Hepatocyte (in vitro differentiated cells): Measurements from ENCODE around the gene METTL24. TPM values are rescaled to one million over a fixed set of nuclear protein-coding genes. Genes with fewer than 3 reads are reported as not detected.
A peak's percentile ranks its signal among the peaks of the same experiment; 100 is the strongest.

Experiments
- DNase-seq: peaks from one replicate; pipeline ENCODE4 v3.0.0-alpha.2; 2016; ENCODE audit warnings: low spot score
- H2AFZ ChIP-seq: fragments of 200-600 bp; sonication (generic); 2 replicates; pipeline ENCODE4 v1.6.0; 2016; ENCODE audit warnings: antibody characterized with exemption, mild to moderate bottlenecking
- H3K27ac ChIP-seq: fragments of 200-600 bp; sonication (generic); 2 replicates; pipeline ENCODE4 v1.5.1; 2016; ENCODE audit warnings: mild to moderate bottlenecking
- H3K27me3 ChIP-seq: fragments of 200-600 bp; sonication (generic); 2 replicates; pipeline ENCODE4 v1.6.1; 2016
- H3K36me3 ChIP-seq: fragments of 200-600 bp; sonication (generic); replicated peaks from 2 replicates; pipeline ENCODE4 v1.5.1; 2016; ENCODE audit warnings: low read depth; ENCODE audit not compliant: insufficient read depth
- H3K4me1 ChIP-seq: fragments of 200-600 bp; sonication (generic); 2 replicates; pipeline ENCODE4 v1.5.1; 2016; ENCODE audit warnings: mild to moderate bottlenecking, moderate library complexity; ENCODE audit not compliant: insufficient read depth
- H3K4me2 ChIP-seq: fragments of 200-600 bp; sonication (generic); 2 replicates; pipeline ENCODE4 v1.6.0; 2016
- H3K4me3 ChIP-seq: fragments of 200-600 bp; sonication (generic); 2 replicates; pipeline ENCODE4 v1.5.1; 2016; ENCODE audit warnings: mild to moderate bottlenecking
- H3K79me2 ChIP-seq: fragments of 200-600 bp; sonication (generic); 2 replicates; pipeline ENCODE4 v1.6.0; 2017; ENCODE audit warnings: mild to moderate bottlenecking
- H3K9me2 ChIP-seq: fragments of 200-600 bp; sonication (generic); replicated peaks from 2 replicates; pipeline ENCODE4 v1.6.0; 2017; ENCODE audit warnings: mild to moderate bottlenecking; ENCODE audit not compliant: insufficient read depth
- H3K9me3 ChIP-seq: fragments of 200-600 bp; sonication (generic); 2 replicates; pipeline ENCODE4 v1.5.1; 2016; ENCODE audit warnings: low read depth, mild to moderate bottlenecking
- H4K20me1 ChIP-seq: fragments of 200-600 bp; sonication (generic); 2 replicates; pipeline ENCODE4 v1.6.0; 2016; ENCODE audit warnings: mild to moderate bottlenecking; ENCODE audit not compliant: insufficient read depth, poor library complexity, severe bottlenecking
- CTCF ChIP-seq: fragments of 200-600 bp; sonication (generic); IDR thresholded peaks from 2 replicates; pipeline ENCODE4 v1.5.1; 2016; ENCODE audit warnings: antibody characterized with exemption, mild to moderate bottlenecking; ENCODE audit not compliant: poor library complexity
- EZH2 ChIP-seq: fragments of 200-600 bp; sonication (generic); IDR thresholded peaks from 2 replicates; pipeline ENCODE4 v1.6.1; 2016; ENCODE audit warnings: antibody characterized with exemption, mild to moderate bottlenecking, borderline replicate concordance
- EZH2phosphoT487 ChIP-seq: fragments of 200-600 bp; sonication (generic); IDR thresholded peaks from one replicate; pipeline ENCODE4 v1.6.1; 2018; ENCODE audit warnings: antibody characterized with exemption, mild to moderate bottlenecking, low read depth, moderate library complexity; ENCODE audit not compliant: unreplicated experiment, severe bottlenecking
- WGBS: methylation state at CpG from one replicate; pipeline ENCODE4 v1.1.6; 2016; ENCODE audit warnings: low lambda C conversion rate; ENCODE audit errors: missing lambda C conversion rate; 5-methylcytosine and 5-hydroxymethylcytosine counted together
- polyA plus RNA-seq: library from polyadenylated mRNA; unstranded; fragments of >200 nt; fragmentation: Nextera tagmentation; extraction: Ambion mirVana; gene quantifications from 2 replicates; pipeline ENCODE4 v1.2.1, GENCODE V29; 2016
- total RNA-seq: library from RNA; depleted of rRNA; stranded (reverse); fragments of >200 nt; gene quantifications from 2 replicates; pipeline ENCODE4 v1.2.3, GENCODE V29; 2014

The METTL24 gene
- total and polyA plus RNA-seq, 2 experiments from 2014 or later = 2.2 to 5.7 TPM

- WGBS = 72% methylated on average over 4 of the region's 4 CpGs
- H3K9me2 ChIP-seq = no peaks in the 10 kb centered on the region
- no peak for DNase-seq
- no peak for TF ChIP-seq CTCF
- TF ChIP-seq EZH2 = no peak
- TF ChIP-seq EZH2phosphoT487 = no peak
- H3K9me3 ChIP-seq = no peaks in the 10 kb centered on the region
- H2AFZ ChIP-seq = no peak overlapping the region
- no peaks in the 10 kb centered on the region for H3K79me2 ChIP-seq
- peaks cover 6% of the 10 kb centered on the region for H3K4me1 ChIP-seq
- no peaks in the 10 kb centered on the region for H4K20me1 ChIP-seq
- no peak overlapping the region for H3K4me2 ChIP-seq
- H3K4me3 ChIP-seq = no peak overlapping the region
- no peaks in the 10 kb centered on the region for H3K27me3 ChIP-seq
- no peaks in the 10 kb centered on the region for H3K36me3 ChIP-seq
- H3K27ac ChIP-seq = no peak overlapping the region
Measured at GRCh38 chr6:110389689-110390382, 31.7 kb upstream of the METTL24 start.

- Histone ChIP-seq H3K9me3 (no peaks in the 10 kb centered on the region), H3K4me3 (no peak overlapping the region), H3K9me2 (no peaks in the 10 kb centered on the region), H3K27ac (no peak overlapping the region), H3K4me1 (peaks cover 6% of the 10 kb centered on the region), H3K27me3 (no peaks in the 10 kb centered on the region), H3K36me3 (no peaks in the 10 kb centered on the region), H4K20me1 (no peaks in the 10 kb centered on the region), H3K4me2 (no peak overlapping the region), H3K79me2 (no peaks in the 10 kb centered on the region), H2AFZ (no peak overlapping the region)
- no peak for TF ChIP-seq CTCF
- no peak for TF ChIP-seq EZH2phosphoT487
- no peak for TF ChIP-seq EZH2
- WGBS = 71% methylated on average over 2 of the region's 2 CpGs
- DNase-seq = no peak
Measured at GRCh38 chr6:110387986-110388385, 29.8 kb upstream of the METTL24 start.

- no peak overlapping the region for H2AFZ ChIP-seq
- no peaks in the 10 kb centered on the region for H4K20me1 ChIP-seq
- H3K4me2 ChIP-seq = no peak overlapping the region
- H3K4me3 ChIP-seq = no peak overlapping the region
- H3K27me3 ChIP-seq = no peaks in the 10 kb centered on the region
- H3K9me2 ChIP-seq = no peaks in the 10 kb centered on the region
- no peaks in the 10 kb centered on the region for H3K79me2 ChIP-seq
- H3K4me1 ChIP-seq = peaks cover 6% of the 10 kb centered on the region
- TF ChIP-seq EZH2phosphoT487 = no peak
- no peak for TF ChIP-seq CTCF
- no peak for TF ChIP-seq EZH2
- WGBS = 55% methylated on average over 1 of the region's 1 CpG
- H3K9me3 ChIP-seq = no peaks in the 10 kb centered on the region
- H3K36me3 ChIP-seq = no peaks in the 10 kb centered on the region
- DNase-seq = no peak
- no peak overlapping the region for H3K27ac ChIP-seq
Measured at GRCh38 chr6:110385458-110385863, 27.3 kb upstream of the METTL24 start.

GRCh38 chr6:110378552-110378951, 20.4 kb upstream of the METTL24 start:
- Histone ChIP-seq H3K27me3 (no peaks in the 10 kb centered on the region), H4K20me1 (no peaks in the 10 kb centered on the region), H3K79me2 (no peaks in the 10 kb centered on the region), H3K4me1 (no peaks in the 10 kb centered on the region), H3K9me3 (no peaks in the 10 kb centered on the region), H3K27ac (no peak overlapping the region), H3K4me3 (no peak overlapping the region), H3K4me2 (no peak overlapping the region), H2AFZ (no peak overlapping the region), H3K9me2 (no peaks in the 10 kb centered on the region), H3K36me3 (no peaks in the 10 kb centered on the region)
- peak; percentile 49 for DNase-seq
- 36% methylated on average over 9 of the region's 9 CpGs for WGBS
- TF ChIP-seq CTCF = no peak
- no peak for TF ChIP-seq EZH2phosphoT487
- TF ChIP-seq EZH2 = no peak
